HG03039 (cell line): ENCODE measurements around the gene DNAH3.
"Not testable (repeated sequence)": the region's sequence is repeated elsewhere in the genome, so short reads cannot be mapped to it uniquely, and the experiment has no call there.

Experiments used
- ATAC-seq: cut with Tn5 transposase; IDR thresholded peaks from one replicate; pipeline ENCODE4 v1.9.1; 2021; ENCODE audit warnings: mild to moderate bottlenecking, moderate library complexity; ENCODE audit not compliant: unreplicated experiment

DNAH3 gene

GRCh38 chr16:21075252-21075651 is 75.4 kb downstream of the DNAH3 start:
- ATAC-seq = no peak

- ATAC-seq = no peak
Observed at GRCh38 chr16:21072976-21073375, 77.7 kb downstream of the DNAH3 start.

GRCh38 chr16:21071741-21072140 is 78.9 kb downstream of the DNAH3 start:
- ATAC-seq = no peak

GRCh38 chr16:21070564-21070963 is 80.1 kb downstream of the DNAH3 start:
- ATAC-seq = no peak

- no peak for ATAC-seq
Observed at GRCh38 chr16:21069986-21070385, 80.7 kb downstream of the DNAH3 start.

GRCh38 chr16:21064203-21064602 is 86.4 kb downstream of the DNAH3 start:
- no peak for ATAC-seq

- ATAC-seq = not testable (repeated sequence)
Observed at GRCh38 chr16:21063314-21063713, 87.3 kb downstream of the DNAH3 start.

GRCh38 chr16:21060027-21060510 is 90.6 kb downstream of the DNAH3 start:
- no peak for ATAC-seq

GRCh38 chr16:21057875-21058274 is 92.8 kb downstream of the DNAH3 start:
- no peak for ATAC-seq

GRCh38 chr16:21056396-21056795 is 94.2 kb downstream of the DNAH3 start:
- no peak for ATAC-seq

- not testable (repeated sequence) for ATAC-seq
Observed at GRCh38 chr16:21055738-21056137, 94.9 kb downstream of the DNAH3 start.

GRCh38 chr16:21053590-21053989 is 97.1 kb downstream of the DNAH3 start:
- no peak for ATAC-seq

GRCh38 chr16:21048091-21048912 is 102.3 kb downstream of the DNAH3 start:
- not testable (repeated sequence) for ATAC-seq

GRCh38 chr16:21038197-21038596 is 112.4 kb downstream of the DNAH3 start:
- no peak for ATAC-seq

GRCh38 chr16:21037736-21038135 is 112.9 kb downstream of the DNAH3 start:
- no peak for ATAC-seq

GRCh38 chr16:21037168-21037567 is 113.5 kb downstream of the DNAH3 start:
- ATAC-seq = no peak

- no peak for ATAC-seq
Observed at GRCh38 chr16:21036471-21036870, 114.2 kb downstream of the DNAH3 start.

GRCh38 chr16:21033704-21034103 is 116.9 kb downstream of the DNAH3 start:
- ATAC-seq = no peak

- no peak for ATAC-seq
Observed at GRCh38 chr16:21033264-21033663, 117.4 kb downstream of the DNAH3 start.

GRCh38 chr16:21028728-21029127 is 121.9 kb downstream of the DNAH3 start:
- ATAC-seq = no peak

GRCh38 chr16:21026846-21027245 is 123.8 kb downstream of the DNAH3 start:
- ATAC-seq = no peak

GRCh38 chr16:21023509-21024202 is 127.0 kb downstream of the DNAH3 start:
- no peak for ATAC-seq
